ENCODE data around the gene RNASE13.

RNASE13 gene

GRCh38 chr14:21033133-21033698, 1.4 kb downstream of the RNASE13 start:
- Histone ChIP-seq H3K27me3 (ENCODE audit: control insufficient read depth in 5 of 5, insufficient read depth in 4 of 5, low read length in 5 of 5) (no peaks in the 10 kb centered on the region), H3K9ac (ENCODE audit: low read length in 5 of 5) (no peak overlapping the region), H3K27ac (ENCODE audit: low read depth, low read length) (no peak overlapping the region), H3K4me3 (ENCODE audit: low read depth in 1 of 5, low read length in 5 of 5) (no peak overlapping the region), H3K9me3 (ENCODE audit: control insufficient read depth in 5 of 5, low read length in 5 of 5) (no peaks in the 10 kb centered on the region), H3K4me1 (ENCODE audit: control insufficient read depth in 5 of 5, insufficient read depth in 5 of 5, low read length in 5 of 5) (peaks cover 0 to 3% (median 0%) of the 10 kb centered on the region in 5 donors), H3K36me3 (ENCODE audit: control insufficient read depth in 5 of 5, insufficient read depth in 5 of 5, low read length in 5 of 5) (no peaks in the 10 kb centered on the region)

- H3K27me3 ChIP-seq (ENCODE audit: control insufficient read depth in 5 of 5, insufficient read depth in 4 of 5, low read length in 5 of 5): no peaks in the 10 kb centered on the region
- no peaks in the 10 kb centered on the region for H3K4me1 ChIP-seq (ENCODE audit: control insufficient read depth in 5 of 5, insufficient read depth in 5 of 5, low read length in 5 of 5)
- H3K9me3 ChIP-seq (ENCODE audit: control insufficient read depth in 5 of 5, low read length in 5 of 5): no peaks in the 10 kb centered on the region
- no peak overlapping the region for H3K27ac ChIP-seq (ENCODE audit: low read depth, low read length)
- H3K4me3 ChIP-seq (ENCODE audit: low read depth in 1 of 5, low read length in 5 of 5): no peak overlapping the region
- no peak overlapping the region for H3K9ac ChIP-seq (ENCODE audit: low read length in 5 of 5)
- no peaks in the 10 kb centered on the region for H3K36me3 ChIP-seq (ENCODE audit: control insufficient read depth in 5 of 5, insufficient read depth in 5 of 5, low read length in 5 of 5)
Measured at GRCh38 chr14:21032326-21033132, 2.1 kb downstream of the RNASE13 start.

GRCh38 chr14:21030531-21030930, 4.1 kb downstream of the RNASE13 start:
- Histone ChIP-seq H3K4me3 (ENCODE audit: low read depth in 1 of 5, low read length in 5 of 5) (no peak overlapping the region), H3K27me3 (ENCODE audit: control insufficient read depth in 5 of 5, insufficient read depth in 4 of 5, low read length in 5 of 5) (no peaks in the 10 kb centered on the region), H3K27ac (ENCODE audit: low read depth, low read length) (no peak overlapping the region), H3K9me3 (ENCODE audit: control insufficient read depth in 5 of 5, low read length in 5 of 5) (no peaks in the 10 kb centered on the region), H3K4me1 (ENCODE audit: control insufficient read depth in 5 of 5, insufficient read depth in 5 of 5, low read length in 5 of 5) (peaks cover 0 to 13% (median 5%) of the 10 kb centered on the region in 5 donors), H3K9ac (ENCODE audit: low read length in 5 of 5) (no peak overlapping the region), H3K36me3 (ENCODE audit: control insufficient read depth in 5 of 5, insufficient read depth in 5 of 5, low read length in 5 of 5) (no peaks in the 10 kb centered on the region)

GRCh38 chr14:21029917-21030316, 4.7 kb downstream of the RNASE13 start, which contains the start of gene TPPP2:
TSS of gene TPPP2 (plus strand) at chr14:21030217. CDS start at chr14:21030582, 365 bp downstream.
- Histone ChIP-seq H3K27ac (ENCODE audit: low read depth, low read length) (no peak within 1 kb of the TSS), H3K4me3 (ENCODE audit: low read depth in 1 of 5, low read length in 5 of 5) (no peak within 1 kb of the TSS), H3K9me3 (ENCODE audit: control insufficient read depth in 5 of 5, low read length in 5 of 5) (no peaks in the 10 kb centered on the region), H3K9ac (ENCODE audit: low read length in 5 of 5) (no peak within 1 kb of the TSS), H3K27me3 (ENCODE audit: control insufficient read depth in 5 of 5, insufficient read depth in 4 of 5, low read length in 5 of 5) (no peaks in the 10 kb centered on the region), H3K36me3 (ENCODE audit: control insufficient read depth in 5 of 5, insufficient read depth in 5 of 5, low read length in 5 of 5) (no peaks in the 10 kb centered on the region), H3K4me1 (ENCODE audit: control insufficient read depth in 5 of 5, insufficient read depth in 5 of 5, low read length in 5 of 5) (peaks cover 0 to 16% (median 9%) of the 10 kb centered on the region in 5 donors)

GRCh38 chr14:21026988-21027315, 7.7 kb downstream of the RNASE13 start:
- peaks cover 3 to 42% (median 33%) of the 10 kb centered on the region in 5 donors for H3K4me1 ChIP-seq (ENCODE audit: control insufficient read depth in 5 of 5, insufficient read depth in 5 of 5, low read length in 5 of 5)
- no peaks in the 10 kb centered on the region for H3K27me3 ChIP-seq (ENCODE audit: control insufficient read depth in 5 of 5, insufficient read depth in 4 of 5, low read length in 5 of 5)
- H3K9ac ChIP-seq (ENCODE audit: low read length in 5 of 5): no peak overlapping the region
- H3K9me3 ChIP-seq (ENCODE audit: control insufficient read depth in 5 of 5, low read length in 5 of 5): no peaks in the 10 kb centered on the region
- H3K27ac ChIP-seq (ENCODE audit: low read depth, low read length): peak overlapping the region; percentile 35
- H3K36me3 ChIP-seq (ENCODE audit: control insufficient read depth in 5 of 5, insufficient read depth in 5 of 5, low read length in 5 of 5): peaks cover 0 to 5% (median under 1%) of the 10 kb centered on the region in 5 donors
- H3K4me3 ChIP-seq (ENCODE audit: low read depth in 1 of 5, low read length in 5 of 5): no peak overlapping the region

- Histone ChIP-seq H3K27me3 (ENCODE audit: control insufficient read depth in 5 of 5, insufficient read depth in 4 of 5, low read length in 5 of 5) (no peaks in the 10 kb centered on the region), H3K36me3 (ENCODE audit: control insufficient read depth in 5 of 5, insufficient read depth in 5 of 5, low read length in 5 of 5) (peaks cover 0 to 10% (median 6%) of the 10 kb centered on the region in 5 donors), H3K27ac (ENCODE audit: low read depth, low read length) (peak overlapping the region; percentile 35), H3K4me1 (ENCODE audit: control insufficient read depth in 5 of 5, insufficient read depth in 5 of 5, low read length in 5 of 5) (peaks cover 3 to 42% (median 33%) of the 10 kb centered on the region in 5 donors), H3K9me3 (ENCODE audit: control insufficient read depth in 5 of 5, low read length in 5 of 5) (no peaks in the 10 kb centered on the region), H3K9ac (ENCODE audit: low read length in 5 of 5) (peak overlapping the region in 1 of 5 donors; percentile 48), H3K4me3 (ENCODE audit: low read depth in 1 of 5, low read length in 5 of 5) (peak overlapping the region in 1 of 5 donors; percentile 25)
Measured at GRCh38 chr14:21026274-21026987, 8.2 kb downstream of the RNASE13 start.

- H3K27ac ChIP-seq (ENCODE audit: low read depth, low read length): peak overlapping the region; percentile 62
- peaks cover 3 to 42% (median 33%) of the 10 kb centered on the region in 5 donors for H3K4me1 ChIP-seq (ENCODE audit: control insufficient read depth in 5 of 5, insufficient read depth in 5 of 5, low read length in 5 of 5)
- no peaks in the 10 kb centered on the region for H3K9me3 ChIP-seq (ENCODE audit: control insufficient read depth in 5 of 5, low read length in 5 of 5)
- H3K36me3 ChIP-seq (ENCODE audit: control insufficient read depth in 5 of 5, insufficient read depth in 5 of 5, low read length in 5 of 5): peaks cover 0 to 18% (median 14%) of the 10 kb centered on the region in 5 donors
- H3K4me3 ChIP-seq (ENCODE audit: low read depth in 1 of 5, low read length in 5 of 5): peak overlapping the region; percentile 61 to 84 (median 77)
- no peaks in the 10 kb centered on the region for H3K27me3 ChIP-seq (ENCODE audit: control insufficient read depth in 5 of 5, insufficient read depth in 4 of 5, low read length in 5 of 5)
- peak overlapping the region in 3 of 5 donors; percentile 33 to 65 (median 43) for H3K9ac ChIP-seq (ENCODE audit: low read length in 5 of 5)
Measured at GRCh38 chr14:21025371-21026273, 9.0 kb downstream of the RNASE13 start.

- H3K9me3 ChIP-seq (ENCODE audit: control insufficient read depth in 5 of 5, low read length in 5 of 5): no peaks in the 10 kb centered on the region
- H3K27me3 ChIP-seq (ENCODE audit: control insufficient read depth in 5 of 5, insufficient read depth in 4 of 5, low read length in 5 of 5): no peaks in the 10 kb centered on the region
- H3K4me1 ChIP-seq (ENCODE audit: control insufficient read depth in 5 of 5, insufficient read depth in 5 of 5, low read length in 5 of 5): peaks cover 3 to 42% (median 33%) of the 10 kb centered on the region in 5 donors
- peak within 1 kb of the TSS; percentile 66 to 84 (median 71) for H3K9ac ChIP-seq (ENCODE audit: low read length in 5 of 5)
- H3K27ac ChIP-seq (ENCODE audit: low read depth, low read length): peak within 1 kb of the TSS; percentile 65
- peak within 1 kb of the TSS; percentile 77 to 87 (median 82) for H3K4me3 ChIP-seq (ENCODE audit: low read depth in 1 of 5, low read length in 5 of 5)
- peaks cover 0 to 24% (median 19%) of the 10 kb centered on the region in 5 donors for H3K36me3 ChIP-seq (ENCODE audit: control insufficient read depth in 5 of 5, insufficient read depth in 5 of 5, low read length in 5 of 5)
Measured at GRCh38 chr14:21024585-21025370, 9.8 kb downstream of the RNASE13 start, which contains the start of gene NDRG2. TSS of gene NDRG2 (minus strand) at chr14:21025061. CDS start at chr14:21023315, 1,746 bp downstream.
